Right lobe of liver (tissue), 6 donors: ENCODE measurements around the gene CHAMP1. TPM values are rescaled to one million over a fixed set of nuclear protein-coding genes. Genes with fewer than 3 reads are reported as not detected.

Experiments
- ATAC-seq, 4 donors: fragments of 200-7000 bp; cut with Tn5 transposase; one replicate each; pipeline ENCODE4 v1.9.1; 2020; ENCODE audit warnings: mild to moderate bottlenecking in 4 of 4, moderate library complexity in 4 of 4
- DNase-seq, 3 donors: peaks; one replicate each; pipeline ENCODE4 v3.0.0-alpha.2; 2020
- H3K27ac ChIP-seq, 3 donors: fragments of 200-600 bp; one replicate each; pipeline ENCODE4 v1.8.0; 2022
- H3K27me3 ChIP-seq, 2 donors: fragments of 200-600 bp; one replicate each; pipeline ENCODE4 v1.8.0; 2022
- H3K36me3 ChIP-seq, 4 donors: fragments of 200-600 bp; sonication (generic) in 1 of 4; one replicate each; pipeline versions ENCODE4 v1.5.1 to v1.8.0; 2017 to 2022; ENCODE audit warnings: control low read depth in 1 of 4
- H3K4me1 ChIP-seq, 4 donors: fragments of 200-600 bp; sonication (generic) in 1 of 4; one replicate each; pipeline versions ENCODE4 v1.5.1 to v1.8.0; 2017 to 2022; ENCODE audit warnings: control low read depth in 1 of 4
- H3K4me3 ChIP-seq, 3 donors: fragments of 200-600 bp; one replicate each; pipeline ENCODE4 v1.8.0; 2022
- H3K9me3 ChIP-seq, 4 donors: fragments of 200-600 bp; sonication (generic) in 1 of 4; one replicate each; pipeline versions ENCODE4 v1.5.1 to v1.8.0; 2017 to 2022; ENCODE audit warnings: control low read depth in 1 of 4
- POLR2A ChIP-seq: fragments of 450-650 bp; IDR thresholded peaks from one replicate; pipeline ENCODE4 v1.6.1; 2017; ENCODE audit warnings: antibody characterized with exemption, mild to moderate bottlenecking
- WGBS: methylation state at CpG from one replicate; pipeline ENCODE4 v1.1.6; 2018; ENCODE audit warnings: low coverage, low lambda C conversion rate; ENCODE audit not compliant: insufficient coverage; ENCODE audit errors: missing lambda C conversion rate; 5-methylcytosine and 5-hydroxymethylcytosine counted together
- intact Hi-C, 2 donors: fragments of 100-400 bp; cut with DNase I; formaldehyde crosslinking; loops; one replicate each; pipeline versions ENCODE4 v1.11.2 to v1.14.1; 2022
- total RNA-seq, 6 experiments: library from RNA; depleted of rRNA in 2 of 6; stranded (reverse); fragments of >200 nt in 2 of 6; fragmentation: NEBNext Ultra II Directional in 3 of 6; extraction: Animal tissue kit (Norgen Biotek cat#: 25700) in 3 of 6; gene quantifications; one replicate each; pipeline versions ENCODE4 v1.1.0 to v1.2.4, GENCODE V29; 2016 to 2023
- TF ChIP-seq, protein P1 (sequence below), 4 donors: fragments of 200-600 bp in 3 of 4; fragments of 450-650 bp in 1 of 4; IDR thresholded peaks; one replicate each; pipeline versions ENCODE4 v1.5.1 to v1.8.0; 2016 to 2022; ENCODE audit warnings: antibody characterized with exemption in 4 of 4, mild to moderate bottlenecking in 2 of 4
- donor health status: DM: no; HTN: yes; CAD: no.
- donor health status: DM: no; HTN: no; CAD: no.
- donor health status: DM: no; HTN: no; CAD: no.
- donor health status: DM: no; HTN: yes; CAD: no.
- donor health status: DM: no; HTN: yes; CAD: no.

The CHAMP1 gene
- total RNA-seq, 6 experiments from 2014 or later: 10.3 to 17.5 (median 11.5) TPM

DNA sequence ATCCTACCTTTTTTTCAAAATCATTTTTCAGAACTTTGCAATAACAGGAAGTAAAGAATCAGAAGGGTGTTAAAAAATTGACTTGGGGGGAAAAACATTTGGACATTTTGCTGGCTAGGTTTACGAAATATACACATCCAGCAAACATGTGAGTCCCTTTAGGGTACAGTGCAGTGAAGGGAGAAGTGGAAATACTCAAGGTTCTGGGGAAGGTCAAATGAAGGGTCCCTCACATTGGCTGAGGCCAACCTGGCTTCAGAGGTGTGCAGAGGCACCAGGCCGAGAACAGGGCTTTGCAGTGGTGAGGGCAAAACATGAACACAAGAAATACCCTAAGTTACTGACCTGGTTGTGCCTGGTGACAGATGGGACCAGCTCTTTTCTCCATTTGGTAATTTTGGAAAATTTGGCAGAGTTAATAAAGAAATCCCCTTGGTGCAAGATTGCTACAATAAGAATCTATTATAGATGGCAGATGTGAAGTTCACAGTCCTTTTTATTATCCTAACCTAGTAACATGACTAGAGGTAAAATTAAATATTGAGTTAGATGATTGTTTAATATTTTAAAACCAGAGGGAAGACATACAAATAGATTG, 34.4 kb upstream of the CHAMP1 start:
- intact Hi-C loops: no loop called here
- no peak overlapping the region for H3K4me3 ChIP-seq
- TF ChIP-seq, protein P1, sequence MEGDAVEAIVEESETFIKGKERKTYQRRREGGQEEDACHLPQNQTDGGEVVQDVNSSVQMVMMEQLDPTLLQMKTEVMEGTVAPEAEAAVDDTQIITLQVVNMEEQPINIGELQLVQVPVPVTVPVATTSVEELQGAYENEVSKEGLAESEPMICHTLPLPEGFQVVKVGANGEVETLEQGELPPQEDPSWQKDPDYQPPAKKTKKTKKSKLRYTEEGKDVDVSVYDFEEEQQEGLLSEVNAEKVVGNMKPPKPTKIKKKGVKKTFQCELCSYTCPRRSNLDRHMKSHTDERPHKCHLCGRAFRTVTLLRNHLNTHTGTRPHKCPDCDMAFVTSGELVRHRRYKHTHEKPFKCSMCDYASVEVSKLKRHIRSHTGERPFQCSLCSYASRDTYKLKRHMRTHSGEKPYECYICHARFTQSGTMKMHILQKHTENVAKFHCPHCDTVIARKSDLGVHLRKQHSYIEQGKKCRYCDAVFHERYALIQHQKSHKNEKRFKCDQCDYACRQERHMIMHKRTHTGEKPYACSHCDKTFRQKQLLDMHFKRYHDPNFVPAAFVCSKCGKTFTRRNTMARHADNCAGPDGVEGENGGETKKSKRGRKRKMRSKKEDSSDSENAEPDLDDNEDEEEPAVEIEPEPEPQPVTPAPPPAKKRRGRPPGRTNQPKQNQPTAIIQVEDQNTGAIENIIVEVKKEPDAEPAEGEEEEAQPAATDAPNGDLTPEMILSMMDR (IDR thresholded peaks at IDR 0.05): no peak
- no peak for TF ChIP-seq POLR2A
- peaks cover 0 to 23% (median 4%) of the 10 kb centered on the region in 4 donors for H3K4me1 ChIP-seq
- WGBS: 57% methylated on average over 1 of the region's 2 CpGs
- H3K9me3 ChIP-seq: no peaks in the 10 kb centered on the region
- peaks cover 0 to 6% (median 0%) of the 10 kb centered on the region in 4 donors for H3K36me3 ChIP-seq
- H3K27me3 ChIP-seq: no peaks in the 10 kb centered on the region
- no peak for DNase-seq
- no peak overlapping the region for H3K27ac ChIP-seq
- ATAC-seq: no peak

DNA sequence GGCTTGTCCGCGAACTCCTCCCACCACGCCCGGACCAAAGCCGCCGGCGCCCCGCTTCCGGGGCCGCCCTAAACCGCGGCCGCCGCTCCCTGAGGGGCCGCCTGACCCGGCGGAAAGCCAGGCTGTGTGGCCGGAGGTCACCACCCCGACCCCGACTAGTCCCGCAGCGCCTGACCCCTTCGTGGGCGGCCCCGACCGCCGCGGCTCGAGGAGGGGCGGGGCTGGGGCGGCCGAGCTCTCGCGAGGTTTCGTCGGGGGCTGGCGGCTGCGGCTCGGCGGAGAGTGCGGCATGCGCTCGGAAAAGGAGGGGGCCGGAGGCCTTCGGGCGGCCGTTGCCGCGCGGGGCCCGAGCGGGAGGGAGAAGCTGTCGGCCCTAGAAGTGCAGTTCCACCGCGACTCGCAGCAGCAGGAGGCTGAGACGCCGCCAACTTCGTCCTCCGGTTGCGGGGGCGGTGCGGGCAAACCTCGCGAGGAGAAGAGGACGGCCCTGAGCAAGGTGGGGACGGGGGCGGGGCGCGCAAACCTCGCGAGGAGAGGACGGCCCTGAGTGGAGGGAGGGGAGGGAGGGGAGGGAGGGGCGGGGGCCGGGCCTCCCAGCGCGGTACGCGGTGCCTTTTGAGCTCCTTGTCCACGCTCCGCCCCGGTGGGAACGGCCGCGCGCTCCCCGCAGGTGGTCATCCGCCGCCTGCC, 32.8 kb upstream of the CHAMP1 start, which contains the start of gene UPF3A:
UPF3A (plus strand) TSS at position 251 of the 690 bp plus-strand sequence; CDS start at position 290, 39 bp downstream.
- peak; percentile 95 to 96 (median 96) for DNase-seq

DNA sequence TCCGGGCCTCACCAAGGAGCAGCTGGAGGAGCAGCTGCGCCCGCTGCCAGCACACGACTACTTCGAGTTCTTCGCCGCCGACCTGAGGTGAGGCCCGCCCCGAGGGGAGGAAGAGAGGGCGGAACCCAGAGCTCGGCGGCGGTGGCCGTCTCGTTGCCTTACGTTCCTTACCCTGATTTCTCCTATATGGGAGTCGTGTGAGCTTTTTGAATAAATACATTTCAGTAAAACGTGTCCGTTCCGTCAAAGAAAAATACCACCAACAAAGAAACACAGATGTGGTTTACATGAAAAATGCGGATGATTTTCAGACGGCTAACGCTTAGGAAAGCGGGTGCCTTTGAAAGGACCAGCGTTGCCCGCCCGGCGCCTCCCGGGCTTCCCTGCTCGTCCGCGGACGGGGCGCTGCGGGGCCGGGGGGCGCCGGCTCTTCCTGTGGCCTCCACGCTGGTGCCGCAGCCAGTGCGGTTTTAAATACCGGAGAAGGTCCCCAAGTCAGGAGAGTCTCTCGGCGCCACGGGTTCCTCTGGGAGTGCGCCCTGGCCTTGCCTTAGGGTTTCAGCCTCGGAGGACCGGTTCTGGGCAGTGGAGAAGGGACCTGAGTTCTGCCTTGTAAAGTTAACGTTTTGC, 32.1 kb upstream of the CHAMP1 start:
- peak; percentile 22 for TF ChIP-seq POLR2A
- TF ChIP-seq, protein P1 (IDR thresholded peaks at IDR 0.05): no peak
- Histone ChIP-seq H3K4me1 (peaks cover 0 to 23% (median 4%) of the 10 kb centered on the region in 4 donors), H3K27ac (peak overlapping the region; percentile 68 to 91 (median 91)), H3K4me3 (peak overlapping the region; percentile 61 to 78 (median 66)), H3K9me3 (no peaks in the 10 kb centered on the region), H3K36me3 (peaks cover 0 to 9% (median 4%) of the 10 kb centered on the region in 4 donors), H3K27me3 (no peaks in the 10 kb centered on the region)
- WGBS: under 1% methylated on average over 41 of the region's 50 CpGs
- ATAC-seq (peak; percentile 5 to 72 (median 19)), DNase-seq (peak; percentile 54 to 64 (median 56))
- intact Hi-C loops: no loop called here

More for the DNA sequence above, 32.8 kb upstream of the CHAMP1 start, which contains the start of gene UPF3A:
- intact Hi-C loops: no loop called here
- peaks cover 0 to 4% (median 0%) of the 10 kb centered on the region in 4 donors for H3K36me3 ChIP-seq
- peak within 1 kb of the TSS; percentile 88 to 91 (median 91) for H3K27ac ChIP-seq
- WGBS: 2% methylated on average over 22 of the region's 89 CpGs
- H3K27me3 ChIP-seq: no peaks in the 10 kb centered on the region
- peak within 1 kb of the TSS; percentile 61 to 78 (median 66) for H3K4me3 ChIP-seq
- no peaks in the 10 kb centered on the region for H3K9me3 ChIP-seq
- peaks cover 0 to 23% (median 4%) of the 10 kb centered on the region in 4 donors for H3K4me1 ChIP-seq
- peak; percentile 88 to 95 (median 92) for ATAC-seq
- TF ChIP-seq, protein P1 (IDR thresholded peaks at IDR 0.05): no peak
- peak; percentile 79 for TF ChIP-seq POLR2A

DNA sequence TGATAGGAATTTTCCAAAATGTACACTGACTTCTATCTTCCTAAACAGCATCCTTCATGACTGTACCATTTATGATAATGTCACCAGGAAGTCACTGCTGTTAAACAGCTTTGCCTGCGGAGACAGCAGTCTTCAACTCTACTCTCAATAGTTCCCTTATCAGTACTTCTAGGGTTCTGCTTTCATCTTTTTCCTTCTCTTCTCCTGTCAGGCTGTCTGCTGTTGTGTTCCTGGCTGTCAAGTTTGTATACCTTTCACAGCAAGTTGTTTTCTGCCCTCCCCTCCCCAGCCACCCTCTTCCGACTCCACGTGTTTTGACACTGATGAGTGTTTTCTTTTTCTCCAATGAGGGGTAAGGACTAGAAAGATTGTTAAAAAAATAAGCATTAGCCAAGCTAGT, 30.7 kb upstream of the CHAMP1 start:
- TF ChIP-seq, protein P1 (IDR thresholded peaks at IDR 0.05): no peak
- TF ChIP-seq POLR2A: no peak
- H3K27me3 ChIP-seq: no peaks in the 10 kb centered on the region
- no peaks in the 10 kb centered on the region for H3K9me3 ChIP-seq
- intact Hi-C loops: no loop called here
- ATAC-seq (no peak), DNase-seq (no peak)
- H3K27ac ChIP-seq: no peak overlapping the region
- WGBS: 77% methylated on average over 3 of the region's 3 CpGs
- no peak overlapping the region for H3K4me3 ChIP-seq
- peaks cover 0 to 10% (median 9%) of the 10 kb centered on the region in 4 donors for H3K36me3 ChIP-seq
- H3K4me1 ChIP-seq: peaks cover 0 to 23% (median 4%) of the 10 kb centered on the region in 4 donors
